ENCODE data around the gene CCDC137.

The CCDC137 gene

DNA sequence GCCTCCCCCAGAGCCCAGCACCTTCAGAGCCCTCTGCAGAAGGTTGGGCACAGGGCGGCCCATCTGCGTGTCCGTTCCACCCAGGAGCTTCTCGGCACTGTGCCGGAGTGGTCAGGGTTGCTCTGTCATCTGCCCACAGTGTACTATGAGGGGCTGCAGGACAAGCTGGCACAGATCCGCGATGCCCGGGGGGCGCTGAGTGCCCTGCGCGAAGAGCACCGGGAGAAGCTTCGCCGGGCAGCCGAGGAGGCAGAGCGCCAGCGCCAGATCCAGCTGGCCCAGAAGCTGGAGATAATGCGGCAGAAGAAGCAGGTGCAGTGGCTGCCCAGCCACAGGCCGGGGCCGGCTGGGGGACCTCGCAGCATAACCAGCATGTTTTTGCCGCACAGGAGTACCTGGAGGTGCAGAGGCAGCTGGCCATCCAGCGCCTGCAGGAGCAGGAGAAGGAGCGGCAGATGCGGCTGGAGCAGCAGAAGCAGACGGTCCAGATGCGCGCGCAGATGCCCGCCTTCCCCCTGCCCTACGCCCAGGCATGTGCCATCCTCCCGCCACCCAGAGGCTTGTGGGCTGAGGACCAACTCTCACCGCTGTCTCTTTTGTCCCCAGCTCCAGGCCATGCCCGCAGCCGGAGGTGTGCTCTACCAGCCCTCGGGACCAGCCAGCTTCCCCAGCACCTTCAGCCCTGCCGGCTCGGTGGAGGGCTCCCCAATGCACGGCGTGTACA is 29.8 kb downstream of the CCDC137 start:
- Mint-ChIP-seq H3K27me3 (ENCODE audit: low read depth) (no peaks in the 10 kb centered on the region), H3K27ac (no peak overlapping the region), H3K4me1 (ENCODE audit: low read depth) (peaks cover 4% of the 10 kb centered on the region), H3K4me3 (no peak overlapping the region), H3K36me3 (ENCODE audit: low read depth) (peaks cover 19% of the 10 kb centered on the region), H3K9me3 (no peaks in the 10 kb centered on the region)

DNA sequence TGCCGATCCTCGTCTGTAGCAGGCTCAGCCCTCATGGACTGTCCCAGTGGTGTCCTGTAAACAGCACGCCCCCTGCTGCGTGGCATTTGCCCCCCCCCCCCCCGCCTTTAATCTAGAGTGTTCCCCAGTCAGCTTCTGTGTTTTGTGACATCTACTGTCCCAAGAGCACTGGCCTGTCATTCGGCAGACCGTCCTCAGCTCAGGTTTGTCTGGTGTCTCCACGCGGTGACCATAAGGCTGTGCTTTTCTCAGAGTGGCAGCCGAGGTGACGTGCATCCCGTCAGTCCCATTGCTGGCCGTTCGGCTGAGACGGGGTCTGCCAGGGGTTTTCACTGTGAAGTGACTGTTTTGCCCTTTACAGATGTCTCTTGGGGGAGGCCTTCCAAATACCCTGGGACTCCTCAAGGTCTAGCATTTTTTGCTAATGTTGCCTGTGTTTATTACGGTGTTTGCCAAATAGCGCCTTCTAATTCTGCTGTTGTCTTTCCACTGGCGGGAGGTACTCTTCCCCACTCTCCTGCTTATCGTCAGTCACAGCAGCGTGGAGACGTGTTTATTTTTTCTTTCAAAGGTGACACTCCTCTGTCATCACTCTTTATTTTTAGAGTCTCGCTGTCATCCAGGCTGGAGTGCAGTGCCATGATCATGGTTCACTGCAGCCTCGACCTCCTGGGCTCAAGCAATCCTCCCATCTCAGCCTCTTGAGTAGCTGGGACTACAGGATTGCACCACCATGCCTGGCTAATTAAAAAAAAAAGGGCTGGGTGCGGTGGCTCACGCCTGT is 30.9 kb downstream of the CCDC137 start:
- H3K36me3 Mint-ChIP-seq (ENCODE audit: low read depth), result peaks cover 20% of the 10 kb centered on the region
- no peak overlapping the region for H3K27ac Mint-ChIP-seq
- H3K27me3 Mint-ChIP-seq (ENCODE audit: low read depth), result no peaks in the 10 kb centered on the region
- H3K4me1 Mint-ChIP-seq (ENCODE audit: low read depth), result peaks cover 7% of the 10 kb centered on the region
- no peak overlapping the region for H3K4me3 Mint-ChIP-seq
- no peaks in the 10 kb centered on the region for H3K9me3 Mint-ChIP-seq

DNA sequence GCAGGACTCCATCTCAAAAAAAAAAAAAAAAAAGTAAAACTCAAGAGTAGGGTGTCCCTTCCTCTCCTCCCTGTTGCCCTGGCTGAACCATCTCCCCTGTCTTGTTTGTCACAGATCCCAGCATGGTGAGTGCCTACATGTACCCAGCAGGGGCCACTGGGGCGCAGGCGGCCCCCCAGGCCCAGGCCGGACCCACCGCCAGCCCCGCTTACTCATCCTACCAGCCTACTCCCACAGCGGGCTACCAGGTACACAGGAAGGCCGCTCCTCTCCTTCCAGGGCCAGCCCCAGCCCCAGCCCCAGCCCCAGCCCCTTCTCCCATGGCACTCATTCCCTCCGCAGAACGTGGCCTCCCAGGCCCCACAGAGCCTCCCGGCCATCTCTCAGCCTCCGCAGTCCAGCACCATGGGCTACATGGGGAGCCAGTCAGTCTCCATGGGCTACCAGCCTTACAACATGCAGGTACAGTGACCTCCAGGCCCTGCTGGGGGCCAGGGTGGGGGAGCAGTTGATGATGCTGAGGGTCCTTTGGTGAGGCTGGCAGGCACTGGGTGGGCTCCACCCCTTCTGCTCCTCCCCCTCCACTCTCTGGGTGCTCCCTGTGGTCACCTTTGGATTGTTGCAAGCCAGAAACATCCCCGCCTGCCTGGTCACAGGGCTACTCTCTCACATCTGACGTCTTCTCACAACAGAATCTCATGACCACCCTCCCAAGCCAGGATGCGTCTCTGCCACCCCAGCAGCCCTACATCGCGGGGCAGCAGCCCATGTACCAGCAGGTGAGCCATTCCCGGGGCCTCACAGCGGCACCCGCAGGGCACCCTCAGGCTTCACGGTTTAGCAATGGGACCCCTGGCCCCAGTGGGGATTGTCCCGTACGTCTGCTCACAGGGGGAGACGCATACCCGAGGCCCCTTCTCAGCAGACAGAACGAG is 34.1 kb downstream of the CCDC137 start:
- Mint-ChIP-seq H3K9me3 (no peaks in the 10 kb centered on the region), H3K4me1 (ENCODE audit: low read depth) (peaks cover 12% of the 10 kb centered on the region), H3K27ac (no peak overlapping the region), H3K36me3 (ENCODE audit: low read depth) (peaks cover 32% of the 10 kb centered on the region), H3K4me3 (peak overlapping the region; percentile 90), H3K27me3 (ENCODE audit: low read depth) (no peaks in the 10 kb centered on the region)

DNA sequence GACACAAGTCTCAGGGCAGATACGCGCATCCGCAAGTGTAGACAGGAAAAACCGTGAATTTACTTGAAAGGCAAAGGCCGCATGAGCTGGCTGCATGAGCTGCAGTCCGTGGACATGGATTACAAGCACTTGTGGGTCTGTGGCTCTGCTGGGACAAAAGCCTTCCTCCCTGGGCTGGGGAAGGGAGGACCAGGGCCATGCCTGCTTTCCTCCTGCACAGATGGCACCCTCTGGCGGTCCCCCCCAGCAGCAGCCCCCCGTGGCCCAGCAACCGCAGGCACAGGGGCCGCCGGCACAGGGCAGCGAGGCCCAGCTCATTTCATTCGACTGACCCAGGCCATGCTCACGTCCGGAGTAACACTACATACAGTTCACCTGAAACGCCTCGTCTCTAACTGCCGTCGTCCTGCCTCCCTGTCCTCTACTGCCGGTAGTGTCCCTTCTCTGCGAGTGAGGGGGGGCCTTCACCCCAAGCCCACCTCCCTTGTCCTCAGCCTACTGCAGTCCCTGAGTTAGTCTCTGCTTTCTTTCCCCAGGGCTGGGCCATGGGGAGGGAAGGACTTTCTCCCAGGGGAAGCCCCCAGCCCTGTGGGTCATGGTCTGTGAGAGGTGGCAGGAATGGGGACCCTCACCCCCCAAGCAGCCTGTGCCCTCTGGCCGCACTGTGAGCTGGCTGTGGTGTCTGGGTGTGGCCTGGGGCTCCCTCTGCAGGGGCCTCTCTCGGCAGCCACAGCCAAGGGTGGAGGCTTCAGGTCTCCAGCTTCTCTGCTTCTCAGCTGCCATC is 34.9 kb downstream of the CCDC137 start:
- Mint-ChIP-seq H3K36me3 (ENCODE audit: low read depth) (peaks cover 39% of the 10 kb centered on the region), H3K27ac (no peak overlapping the region), H3K4me1 (ENCODE audit: low read depth) (peaks cover 12% of the 10 kb centered on the region), H3K9me3 (no peaks in the 10 kb centered on the region), H3K27me3 (ENCODE audit: low read depth) (no peaks in the 10 kb centered on the region), H3K4me3 (peak overlapping the region; percentile 90)

DNA sequence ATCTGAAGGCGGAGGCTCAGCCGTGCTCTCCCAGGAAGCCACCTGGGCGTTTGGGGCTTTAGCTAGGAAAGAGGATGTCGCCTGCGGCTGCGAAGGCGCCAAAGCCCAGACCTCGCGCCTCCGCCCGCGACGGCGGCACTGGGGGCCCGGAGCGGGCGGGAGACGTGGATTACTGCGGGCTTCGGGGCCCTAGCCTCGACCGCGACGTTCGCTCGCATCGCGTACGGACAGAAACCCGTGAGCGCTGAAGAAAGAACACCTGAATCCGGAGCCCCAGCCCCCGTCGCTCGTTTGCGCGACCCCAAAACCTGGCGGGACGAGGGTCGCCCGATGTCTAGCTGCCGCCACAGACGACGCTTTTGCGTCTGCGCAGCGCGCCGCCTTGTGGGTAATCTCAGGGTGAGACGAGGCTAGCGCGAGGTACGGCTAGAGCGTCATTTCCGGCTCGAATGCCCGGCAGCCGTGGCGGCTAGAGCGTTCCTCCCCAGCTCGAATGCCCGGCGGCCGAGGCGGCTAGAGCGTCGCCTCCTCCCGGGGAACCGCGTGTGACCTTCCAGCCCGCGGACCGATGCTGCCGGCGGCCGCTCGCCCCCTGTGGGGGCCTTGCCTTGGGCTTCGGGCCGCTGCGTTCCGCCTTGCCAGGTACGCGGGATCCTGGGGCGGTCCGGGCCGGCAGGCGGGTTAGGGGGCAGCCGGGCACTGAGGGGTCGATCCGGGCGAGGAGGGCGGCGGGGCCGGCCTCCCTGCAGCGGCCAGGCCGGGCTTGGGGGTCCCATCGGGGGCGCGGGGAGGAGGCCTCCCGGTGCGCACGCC is 36.6 kb downstream of the CCDC137 start, which contains the start of gene MRPL12:
TSS of gene MRPL12 (plus strand) at position 434 of the 813 bp plus-strand sequence. CDS start at position 569, 135 bp downstream.
- peak within 1 kb of the TSS; percentile 89 for H3K27ac Mint-ChIP-seq
- no peaks in the 10 kb centered on the region for H3K27me3 Mint-ChIP-seq (ENCODE audit: low read depth)
- H3K4me1 Mint-ChIP-seq (ENCODE audit: low read depth), result peaks cover 12% of the 10 kb centered on the region
- H3K4me3 Mint-ChIP-seq, result peak within 1 kb of the TSS; percentile 90
- H3K36me3 Mint-ChIP-seq (ENCODE audit: low read depth), result peaks cover 37% of the 10 kb centered on the region
- no peaks in the 10 kb centered on the region for H3K9me3 Mint-ChIP-seq

DNA sequence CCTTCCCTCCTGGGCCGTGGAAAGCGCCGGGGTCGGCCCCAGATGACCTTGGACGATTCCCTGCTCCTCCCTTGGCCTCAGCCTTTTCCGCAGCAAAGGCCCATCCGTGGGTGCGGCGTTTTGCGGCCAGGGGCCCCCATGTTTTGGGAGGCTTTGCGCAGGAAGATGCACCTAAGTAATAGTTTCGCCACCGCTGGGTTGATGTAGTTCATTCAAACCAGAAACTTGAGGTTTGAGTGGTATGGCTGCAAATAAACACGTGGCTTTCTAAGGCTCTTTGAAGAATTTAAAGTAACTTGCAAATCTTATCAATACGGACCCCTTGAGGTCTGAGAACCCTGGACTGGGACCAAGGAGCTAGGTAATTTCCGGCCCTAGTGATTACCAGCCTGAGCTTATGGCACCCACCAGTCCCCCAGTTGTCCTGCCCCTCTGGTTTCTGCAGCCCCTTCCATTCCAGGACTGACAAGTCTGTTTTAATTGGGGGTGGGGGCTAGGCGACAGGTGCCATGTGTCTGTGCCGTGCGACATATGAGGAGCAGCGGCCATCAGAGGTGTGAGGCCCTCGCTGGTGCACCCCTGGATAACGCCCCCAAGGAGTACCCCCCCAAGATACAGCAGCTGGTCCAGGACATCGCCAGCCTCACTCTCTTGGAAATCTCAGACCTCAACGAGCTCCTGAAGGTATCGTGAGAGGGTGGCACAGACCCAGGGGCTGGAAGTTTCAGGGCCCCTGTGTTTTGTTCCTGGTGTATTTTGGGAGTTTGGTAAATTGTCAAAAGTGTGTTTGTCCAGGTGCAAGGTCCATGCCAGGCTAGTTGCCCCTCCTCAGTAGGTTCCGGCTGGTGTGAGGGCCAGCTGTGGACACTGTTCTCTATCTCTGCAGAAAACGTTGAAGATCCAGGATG is 37.5 kb downstream of the CCDC137 start:
- H3K27me3 Mint-ChIP-seq (ENCODE audit: low read depth), result no peaks in the 10 kb centered on the region
- H3K9me3 Mint-ChIP-seq, result no peaks in the 10 kb centered on the region
- peak overlapping the region; percentile 67 for H3K27ac Mint-ChIP-seq
- H3K4me3 Mint-ChIP-seq, result peak overlapping the region; percentile 77
- peaks cover 12% of the 10 kb centered on the region for H3K4me1 Mint-ChIP-seq (ENCODE audit: low read depth)
- peaks cover 34% of the 10 kb centered on the region for H3K36me3 Mint-ChIP-seq (ENCODE audit: low read depth)

DNA sequence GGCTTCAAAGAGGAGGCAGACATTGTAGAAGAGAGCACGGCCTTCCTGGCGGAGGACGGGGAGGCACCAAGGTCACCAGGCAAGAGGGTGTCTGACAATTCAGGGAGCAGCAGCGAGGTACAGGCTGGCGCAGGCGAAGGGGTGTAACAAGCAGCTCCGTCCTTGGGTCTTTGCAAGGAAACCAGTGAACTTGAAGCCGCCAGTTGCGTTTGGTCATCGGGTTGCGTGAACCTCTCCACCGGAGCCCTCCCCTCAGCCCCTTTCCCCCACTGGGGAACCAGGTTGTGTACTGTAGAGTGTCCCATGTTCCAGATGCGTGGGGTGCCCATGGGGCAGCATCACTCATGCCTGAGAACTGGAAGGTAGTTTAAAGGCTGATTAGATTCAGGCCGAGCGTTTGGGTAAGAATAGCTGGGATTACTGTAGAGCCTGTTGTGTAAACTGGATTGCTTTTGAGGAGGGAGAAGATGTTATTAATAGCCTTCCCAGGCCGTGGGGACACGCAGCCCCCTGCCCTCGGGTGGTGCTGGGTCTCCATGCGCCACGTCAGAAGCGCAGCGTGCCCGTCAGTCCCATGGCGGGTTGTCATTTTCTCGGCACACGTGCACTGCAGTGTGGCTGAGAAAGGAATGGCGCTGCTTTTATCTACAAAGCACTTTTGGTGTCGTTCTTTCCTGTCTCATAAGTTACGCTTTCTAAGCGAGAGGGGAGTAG is 39.1 kb downstream of the CCDC137 start:
- H3K36me3 Mint-ChIP-seq (ENCODE audit: low read depth), result peaks cover 31% of the 10 kb centered on the region
- no peaks in the 10 kb centered on the region for H3K27me3 Mint-ChIP-seq (ENCODE audit: low read depth)
- H3K4me1 Mint-ChIP-seq (ENCODE audit: low read depth), result peaks cover 14% of the 10 kb centered on the region
- no peak overlapping the region for H3K27ac Mint-ChIP-seq
- H3K9me3 Mint-ChIP-seq, result no peaks in the 10 kb centered on the region
- H3K4me3 Mint-ChIP-seq, result no peak overlapping the region

DNA sequence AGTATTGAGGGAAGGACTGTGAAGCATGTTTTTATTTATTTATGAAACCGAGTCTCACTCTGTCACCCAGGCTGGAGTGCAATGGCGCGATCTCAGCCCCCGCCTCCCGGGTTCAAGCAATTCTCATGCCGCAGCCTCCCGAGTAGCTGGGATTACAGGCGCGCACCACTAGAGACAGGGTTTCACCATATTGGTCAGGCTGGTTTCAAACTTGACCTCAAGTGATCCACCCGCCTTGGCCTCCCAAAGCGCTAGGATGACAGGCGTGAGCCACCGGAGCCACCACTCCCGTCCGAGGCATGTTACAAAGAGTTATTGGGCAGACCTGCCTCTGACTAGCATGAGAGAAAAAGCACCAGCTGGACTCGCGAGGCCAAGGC is 39.7 kb downstream of the CCDC137 start:
- Mint-ChIP-seq H3K9me3 (no peaks in the 10 kb centered on the region), H3K4me1 (ENCODE audit: low read depth) (peaks cover 13% of the 10 kb centered on the region), H3K27ac (no peak overlapping the region), H3K4me3 (no peak overlapping the region), H3K36me3 (ENCODE audit: low read depth) (peaks cover 28% of the 10 kb centered on the region), H3K27me3 (ENCODE audit: low read depth) (no peaks in the 10 kb centered on the region)

DNA sequence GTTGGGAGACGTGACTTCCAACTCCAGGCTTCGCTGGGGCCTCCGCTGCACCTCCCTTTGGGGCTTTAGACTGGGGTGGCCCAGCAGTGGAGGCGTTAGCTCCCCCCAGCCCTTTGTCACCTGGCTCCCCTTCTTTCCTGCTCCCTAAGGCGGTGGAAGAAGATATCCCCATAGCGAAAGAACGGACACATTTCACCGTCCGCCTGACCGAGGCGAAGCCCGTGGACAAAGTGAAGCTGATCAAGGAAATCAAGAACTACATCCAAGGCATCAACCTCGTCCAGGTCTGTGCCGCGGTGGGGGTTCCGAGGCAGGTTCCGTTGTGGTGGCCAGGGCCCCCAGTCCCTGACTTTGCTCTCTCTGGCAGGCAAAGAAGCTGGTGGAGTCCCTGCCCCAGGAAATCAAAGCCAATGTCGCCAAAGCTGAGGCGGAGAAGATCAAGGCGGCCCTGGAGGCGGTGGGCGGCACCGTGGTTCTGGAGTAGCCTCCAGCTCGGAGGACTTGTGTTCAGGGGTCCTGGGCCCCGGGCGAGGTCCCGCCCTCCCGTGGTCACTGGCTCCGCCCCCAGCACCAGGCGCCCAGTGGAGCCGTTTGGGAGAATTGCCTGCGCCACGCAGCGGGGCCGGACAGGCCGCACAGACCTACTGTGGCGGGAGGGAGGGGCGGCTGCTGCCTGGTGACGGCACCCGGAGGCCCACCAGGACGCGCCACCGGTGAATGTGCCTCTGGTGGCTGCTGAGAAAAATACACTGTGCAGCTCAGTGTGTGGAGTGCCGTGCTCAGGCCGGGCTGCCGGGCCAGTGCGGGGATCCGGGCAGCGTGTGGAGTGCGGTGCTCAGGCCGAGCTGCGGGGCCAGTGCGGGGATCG is 40.5 kb downstream of the CCDC137 start:
- peaks cover 24% of the 10 kb centered on the region for H3K36me3 Mint-ChIP-seq (ENCODE audit: low read depth)
- H3K9me3 Mint-ChIP-seq, result no peaks in the 10 kb centered on the region
- no peaks in the 10 kb centered on the region for H3K27me3 Mint-ChIP-seq (ENCODE audit: low read depth)
- H3K4me3 Mint-ChIP-seq, result no peak overlapping the region
- no peak overlapping the region for H3K27ac Mint-ChIP-seq
- peaks cover 11% of the 10 kb centered on the region for H3K4me1 Mint-ChIP-seq (ENCODE audit: low read depth)

DNA sequence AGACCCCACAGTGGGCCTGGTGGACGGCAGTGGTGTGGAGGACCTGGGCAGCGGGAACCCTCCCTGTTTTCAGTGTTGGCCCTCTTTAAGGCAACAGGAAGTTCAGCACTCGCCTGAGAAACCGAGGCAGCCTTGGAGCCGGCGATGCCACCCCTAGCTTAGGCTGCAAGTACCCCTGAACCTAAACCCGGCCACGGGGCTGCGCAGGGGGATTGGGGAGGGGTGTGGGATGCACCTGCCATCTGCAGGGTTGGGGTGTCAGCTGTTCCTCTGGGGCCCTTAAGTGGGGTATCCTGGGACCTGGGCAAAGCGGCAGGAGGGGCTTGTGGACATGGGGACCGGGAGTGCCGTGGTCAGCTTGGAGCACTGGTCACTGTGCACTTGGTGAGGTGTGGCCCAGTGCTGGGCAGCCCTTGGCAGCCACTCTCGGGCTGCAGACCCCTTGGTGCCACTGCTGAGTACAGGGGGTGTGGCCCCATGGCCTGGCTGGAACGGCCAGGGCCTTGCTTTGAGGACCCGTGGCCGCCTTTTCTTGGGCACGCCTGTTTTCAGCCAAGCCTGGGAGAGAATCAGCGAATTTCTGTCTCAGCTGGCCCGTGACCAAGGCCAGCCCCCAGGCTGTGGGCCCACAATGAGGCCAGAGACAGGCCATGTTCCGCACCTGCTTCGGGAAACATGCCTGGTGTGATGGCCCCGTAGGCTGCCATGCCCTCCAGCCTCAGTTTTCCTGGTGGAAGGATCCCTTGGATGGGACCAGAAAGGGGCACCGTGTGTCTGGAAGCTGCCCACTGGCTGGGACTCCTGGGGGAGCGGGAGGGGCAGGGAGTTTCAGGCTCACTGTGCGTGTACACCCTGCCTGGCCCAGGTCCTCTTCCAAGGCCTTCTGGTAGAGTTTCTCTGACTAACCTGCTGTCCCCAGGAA is 41.4 kb downstream of the CCDC137 start:
- Mint-ChIP-seq H3K4me3 (no peak overlapping the region), H3K4me1 (ENCODE audit: low read depth) (peaks cover 14% of the 10 kb centered on the region), H3K27me3 (ENCODE audit: low read depth) (no peaks in the 10 kb centered on the region), H3K9me3 (no peaks in the 10 kb centered on the region), H3K36me3 (ENCODE audit: low read depth) (peaks cover 21% of the 10 kb centered on the region), H3K27ac (no peak overlapping the region)
